Measurements from ENCODE around the gene VIT.
A peak's percentile ranks its signal among the peaks of the same experiment; 100 is the strongest.

The VIT gene

GRCh38 chr2:36769106-36769505 is 72.6 kb downstream of the VIT start:
- TF ChIP-seq, protein P1, sequence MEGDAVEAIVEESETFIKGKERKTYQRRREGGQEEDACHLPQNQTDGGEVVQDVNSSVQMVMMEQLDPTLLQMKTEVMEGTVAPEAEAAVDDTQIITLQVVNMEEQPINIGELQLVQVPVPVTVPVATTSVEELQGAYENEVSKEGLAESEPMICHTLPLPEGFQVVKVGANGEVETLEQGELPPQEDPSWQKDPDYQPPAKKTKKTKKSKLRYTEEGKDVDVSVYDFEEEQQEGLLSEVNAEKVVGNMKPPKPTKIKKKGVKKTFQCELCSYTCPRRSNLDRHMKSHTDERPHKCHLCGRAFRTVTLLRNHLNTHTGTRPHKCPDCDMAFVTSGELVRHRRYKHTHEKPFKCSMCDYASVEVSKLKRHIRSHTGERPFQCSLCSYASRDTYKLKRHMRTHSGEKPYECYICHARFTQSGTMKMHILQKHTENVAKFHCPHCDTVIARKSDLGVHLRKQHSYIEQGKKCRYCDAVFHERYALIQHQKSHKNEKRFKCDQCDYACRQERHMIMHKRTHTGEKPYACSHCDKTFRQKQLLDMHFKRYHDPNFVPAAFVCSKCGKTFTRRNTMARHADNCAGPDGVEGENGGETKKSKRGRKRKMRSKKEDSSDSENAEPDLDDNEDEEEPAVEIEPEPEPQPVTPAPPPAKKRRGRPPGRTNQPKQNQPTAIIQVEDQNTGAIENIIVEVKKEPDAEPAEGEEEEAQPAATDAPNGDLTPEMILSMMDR (IDR thresholded peaks at IDR 0.05; ENCODE audit: low read depth, low read length), result no peak

GRCh38 chr2:36770542-36771287 is 74.2 kb downstream of the VIT start:
- H3K4me3 ChIP-seq (ENCODE audit: low read depth, low read length), result no peak overlapping the region
- TF ChIP-seq, protein P1 (IDR thresholded peaks at IDR 0.05; ENCODE audit: low read depth, low read length), result peak; percentile 83

More at GRCh38 chr2:36769106-36769505, 72.6 kb downstream of the VIT start:
- H3K4me3 ChIP-seq (ENCODE audit: low read depth, low read length), result no peak overlapping the region

DNA sequence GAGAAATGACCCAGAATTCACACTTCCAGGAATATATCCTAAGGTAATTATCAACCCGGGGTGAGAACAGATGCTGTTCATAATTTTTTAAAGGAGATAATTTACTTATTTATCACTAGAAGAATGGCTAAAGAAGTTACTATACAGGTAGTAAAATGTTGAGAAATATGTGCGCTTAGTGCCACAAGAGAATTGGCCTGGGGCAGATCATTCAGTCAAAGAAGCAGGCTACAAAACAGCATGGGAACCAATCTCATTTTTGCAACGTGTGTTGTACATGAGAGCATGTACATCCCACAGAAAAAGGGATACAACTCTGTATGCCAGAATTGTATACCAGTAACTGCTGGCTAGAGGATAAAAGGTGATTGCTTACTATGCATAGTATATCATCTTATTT is 75.2 kb downstream of the VIT start:
- TF ChIP-seq, protein P1 (IDR thresholded peaks at IDR 0.05; ENCODE audit: low read depth, low read length), result no peak
- H3K4me3 ChIP-seq (ENCODE audit: low read depth, low read length), result no peak overlapping the region

DNA sequence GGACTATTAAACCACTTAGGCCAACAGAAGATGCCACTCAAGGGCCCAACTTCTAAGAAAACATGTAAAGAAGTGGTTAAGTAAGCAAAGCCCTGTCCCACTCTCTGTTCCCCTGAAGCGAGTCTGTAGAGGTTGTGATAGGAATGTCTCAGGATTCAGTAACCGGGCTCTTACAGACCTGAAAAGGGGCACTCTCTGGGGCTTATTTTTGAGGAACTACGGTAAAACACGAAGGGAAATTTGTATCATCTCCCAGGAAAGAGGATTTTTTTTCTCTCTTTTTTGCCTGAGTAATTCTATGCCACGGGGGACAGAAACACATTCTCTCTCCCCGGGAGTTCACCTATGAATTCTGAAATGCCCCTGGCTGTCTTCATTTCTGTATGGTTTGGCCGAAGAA is 77.4 kb downstream of the VIT start:
- H3K4me3 ChIP-seq (ENCODE audit: low read depth, low read length), result no peak overlapping the region
- TF ChIP-seq, protein P1 (IDR thresholded peaks at IDR 0.05; ENCODE audit: low read depth, low read length), result no peak

- no peak overlapping the region for H3K4me3 ChIP-seq (ENCODE audit: low read depth, low read length)
- TF ChIP-seq, protein P1 (IDR thresholded peaks at IDR 0.05; ENCODE audit: low read depth, low read length), result no peak
Measured at GRCh38 chr2:36775261-36775660, 78.8 kb downstream of the VIT start.

DNA sequence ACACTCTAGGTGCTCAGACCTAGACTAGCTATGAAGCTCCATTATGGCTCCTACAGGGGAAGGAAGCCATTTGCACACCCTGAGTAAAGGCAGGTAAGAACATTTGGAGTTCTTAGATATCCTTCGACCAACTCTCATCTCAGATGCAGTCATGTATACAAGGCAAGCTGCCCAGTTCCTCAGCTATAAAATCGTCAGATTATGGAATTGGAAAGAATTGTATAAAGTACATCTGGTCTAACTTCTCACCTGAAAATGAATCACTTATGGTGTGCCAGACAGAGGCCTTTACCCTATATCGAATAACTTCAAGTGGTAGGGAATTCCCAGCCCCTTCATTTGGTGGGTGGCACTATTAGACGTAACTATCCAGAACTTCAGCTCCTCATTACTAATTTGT is 79.3 kb downstream of the VIT start:
- H3K4me3 ChIP-seq (ENCODE audit: low read depth, low read length), result no peak overlapping the region
- TF ChIP-seq, protein P1 (IDR thresholded peaks at IDR 0.05; ENCODE audit: low read depth, low read length), result no peak

- H3K4me3 ChIP-seq (ENCODE audit: low read depth, low read length), result no peak overlapping the region
- TF ChIP-seq, protein P1 (IDR thresholded peaks at IDR 0.05; ENCODE audit: low read depth, low read length), result no peak
Measured at GRCh38 chr2:36777272-36777671, 80.8 kb downstream of the VIT start.
